PC-9 (cell line): ENCODE data around the gene SYK.

ENCODE experiments used
- CTCF ChIP-seq: fragments of 200-600 bp; sonication (generic); conservative IDR thresholded peaks from 2 replicates; pipeline ENCODE4 v1.6.1; 2017; ENCODE audit warnings: mixed run types, antibody characterized with exemption, mild to moderate bottlenecking, moderate library complexity
- EZH2 ChIP-seq: fragments of 200-600 bp; sonication (generic); IDR thresholded peaks from 2 replicates; pipeline ENCODE4 v1.8.0; 2017; ENCODE audit warnings: antibody characterized with exemption, low read depth

GRCh38 chr9:90840696-90841095 is 39.1 kb downstream of the SYK start:
- TF ChIP-seq CTCF (no peak), EZH2 (no peak)
